ENCODE data around the gene USP24.

The USP24 gene

GRCh38 chr1:55048453-55049270, 166.5 kb downstream of the USP24 start:
- H3K4me3 Mint-ChIP-seq: no peak overlapping the region
- H3K9me3 Mint-ChIP-seq: no peaks in the 10 kb centered on the region
- no peak for ATAC-seq
- H3K27me3 Mint-ChIP-seq: no peaks in the 10 kb centered on the region
- H3K36me3 Mint-ChIP-seq: no peaks in the 10 kb centered on the region
- H3K27ac Mint-ChIP-seq: no peak overlapping the region
- no peaks in the 10 kb centered on the region for H3K4me1 Mint-ChIP-seq

GRCh38 chr1:55047611-55048010, 167.6 kb downstream of the USP24 start:
- H3K36me3 Mint-ChIP-seq: no peaks in the 10 kb centered on the region
- no peaks in the 10 kb centered on the region for H3K4me1 Mint-ChIP-seq
- H3K27ac Mint-ChIP-seq: no peak overlapping the region
- no peak overlapping the region for H3K4me3 Mint-ChIP-seq
- H3K9me3 Mint-ChIP-seq: no peaks in the 10 kb centered on the region
- H3K27me3 Mint-ChIP-seq: no peaks in the 10 kb centered on the region
- ATAC-seq: no peak

- H3K4me1 Mint-ChIP-seq: no peaks in the 10 kb centered on the region
- peaks cover under 1% of the 10 kb centered on the region for H3K27me3 Mint-ChIP-seq
- no peak overlapping the region for H3K27ac Mint-ChIP-seq
- H3K36me3 Mint-ChIP-seq: no peaks in the 10 kb centered on the region
- no peak overlapping the region for H3K4me3 Mint-ChIP-seq
- no peaks in the 10 kb centered on the region for H3K9me3 Mint-ChIP-seq
- no peak for ATAC-seq
Observed at GRCh38 chr1:55046871-55047270, 168.3 kb downstream of the USP24 start.

GRCh38 chr1:55045430-55045829, 169.7 kb downstream of the USP24 start:
- no peak overlapping the region for H3K4me3 Mint-ChIP-seq
- H3K9me3 Mint-ChIP-seq: no peaks in the 10 kb centered on the region
- H3K36me3 Mint-ChIP-seq: no peaks in the 10 kb centered on the region
- peaks cover 13% of the 10 kb centered on the region for H3K27me3 Mint-ChIP-seq
- H3K27ac Mint-ChIP-seq: no peak overlapping the region
- ATAC-seq: no peak
- H3K4me1 Mint-ChIP-seq: no peaks in the 10 kb centered on the region

GRCh38 chr1:55044617-55045397, 170.4 kb downstream of the USP24 start:
- Mint-ChIP-seq H3K36me3 (no peaks in the 10 kb centered on the region), H3K27me3 (peaks cover 20% of the 10 kb centered on the region), H3K4me1 (peaks cover 6% of the 10 kb centered on the region), H3K27ac (no peak overlapping the region), H3K9me3 (no peaks in the 10 kb centered on the region), H3K4me3 (no peak overlapping the region)
- ATAC-seq: no peak

- Mint-ChIP-seq H3K27ac (no peak overlapping the region), H3K36me3 (no peaks in the 10 kb centered on the region), H3K27me3 (peaks cover 30% of the 10 kb centered on the region), H3K4me1 (peaks cover 7% of the 10 kb centered on the region), H3K9me3 (no peaks in the 10 kb centered on the region), H3K4me3 (no peak overlapping the region)
- ATAC-seq: no peak
Observed at GRCh38 chr1:55043726-55044125, 171.4 kb downstream of the USP24 start.

- Mint-ChIP-seq H3K9me3 (no peaks in the 10 kb centered on the region), H3K4me1 (peaks cover 7% of the 10 kb centered on the region), H3K36me3 (no peaks in the 10 kb centered on the region), H3K27ac (no peak overlapping the region), H3K27me3 (peaks cover 36% of the 10 kb centered on the region), H3K4me3 (no peak overlapping the region)
- ATAC-seq: no peak
Observed at GRCh38 chr1:55043011-55043410, 172.2 kb downstream of the USP24 start.

GRCh38 chr1:55041613-55042012, 173.6 kb downstream of the USP24 start:
- Mint-ChIP-seq H3K4me1 (peaks cover 7% of the 10 kb centered on the region), H3K36me3 (no peaks in the 10 kb centered on the region), H3K4me3 (no peak overlapping the region), H3K27ac (no peak overlapping the region), H3K9me3 (no peaks in the 10 kb centered on the region), H3K27me3 (peaks cover 46% of the 10 kb centered on the region)
- no peak for ATAC-seq

GRCh38 chr1:55040933-55041494, 174.2 kb downstream of the USP24 start:
- Mint-ChIP-seq H3K4me1 (peaks cover 7% of the 10 kb centered on the region), H3K36me3 (no peaks in the 10 kb centered on the region), H3K4me3 (no peak overlapping the region), H3K9me3 (no peaks in the 10 kb centered on the region), H3K27me3 (peaks cover 51% of the 10 kb centered on the region), H3K27ac (no peak overlapping the region)
- peak; percentile 14 for ATAC-seq

GRCh38 chr1:55040083-55040932, 174.9 kb downstream of the USP24 start:
- no peak for ATAC-seq
- peaks cover 58% of the 10 kb centered on the region for H3K27me3 Mint-ChIP-seq
- no peaks in the 10 kb centered on the region for H3K36me3 Mint-ChIP-seq
- H3K4me1 Mint-ChIP-seq: peaks cover 7% of the 10 kb centered on the region
- H3K27ac Mint-ChIP-seq: no peak overlapping the region
- H3K4me3 Mint-ChIP-seq: no peak overlapping the region
- H3K9me3 Mint-ChIP-seq: no peaks in the 10 kb centered on the region

GRCh38 chr1:55039342-55040082, 175.7 kb downstream of the USP24 start, which contains the start of gene PCSK9:
Gene PCSK9 (plus strand): TSS chr1:55039548. CDS start chr1:55039838, 290 bp downstream.
- no peak within 1 kb of the TSS for H3K4me3 Mint-ChIP-seq
- no peak within 1 kb of the TSS for H3K27ac Mint-ChIP-seq
- peaks cover 63% of the 10 kb centered on the region for H3K27me3 Mint-ChIP-seq
- peaks cover 7% of the 10 kb centered on the region for H3K4me1 Mint-ChIP-seq
- H3K9me3 Mint-ChIP-seq: no peaks in the 10 kb centered on the region
- peak; percentile 17 for ATAC-seq
- H3K36me3 Mint-ChIP-seq: no peaks in the 10 kb centered on the region

- Mint-ChIP-seq H3K27ac (no peak overlapping the region), H3K27me3 (peaks cover 63% of the 10 kb centered on the region)
- no peak for ATAC-seq
Observed at GRCh38 chr1:55038974-55039341, 176.2 kb downstream of the USP24 start.

GRCh38 chr1:55038552-55038838, 176.7 kb downstream of the USP24 start:
- H3K4me1 Mint-ChIP-seq: peaks cover 7% of the 10 kb centered on the region
- H3K36me3 Mint-ChIP-seq: peaks cover under 1% of the 10 kb centered on the region
- H3K27ac Mint-ChIP-seq: no peak overlapping the region
- no peak for ATAC-seq
- no peaks in the 10 kb centered on the region for H3K9me3 Mint-ChIP-seq
- H3K27me3 Mint-ChIP-seq: peaks cover 66% of the 10 kb centered on the region
- H3K4me3 Mint-ChIP-seq: no peak overlapping the region

More at GRCh38 chr1:55038974-55039341, 176.2 kb downstream of the USP24 start:
- no peaks in the 10 kb centered on the region for H3K9me3 Mint-ChIP-seq
- no peaks in the 10 kb centered on the region for H3K36me3 Mint-ChIP-seq
- H3K4me1 Mint-ChIP-seq: peaks cover 7% of the 10 kb centered on the region
- H3K4me3 Mint-ChIP-seq: no peak overlapping the region

- ATAC-seq: no peak
- Mint-ChIP-seq H3K27me3 (peaks cover 72% of the 10 kb centered on the region), H3K27ac (no peak overlapping the region), H3K9me3 (peaks cover 3% of the 10 kb centered on the region), H3K4me1 (peaks cover 7% of the 10 kb centered on the region), H3K36me3 (peaks cover 4% of the 10 kb centered on the region), H3K4me3 (no peak overlapping the region)
Observed at GRCh38 chr1:55037733-55038551, 177.2 kb downstream of the USP24 start.

Data from stimulated activated memory B cell treated with anti-CD40 and anti-IgM and Interleukin-4, amounts not matched to agents 10 μg/mL and 1 μg/mL and 100 μg/mL, for 72 hours (primary cell).